DMS153 (cell line): ENCODE results near the gene WWOX.

Source experiments
- DNase-seq: peaks from one replicate; lab custom pipeline; 2025; lab: John Stamatoyannopoulos, UW

The WWOX gene

DNA sequence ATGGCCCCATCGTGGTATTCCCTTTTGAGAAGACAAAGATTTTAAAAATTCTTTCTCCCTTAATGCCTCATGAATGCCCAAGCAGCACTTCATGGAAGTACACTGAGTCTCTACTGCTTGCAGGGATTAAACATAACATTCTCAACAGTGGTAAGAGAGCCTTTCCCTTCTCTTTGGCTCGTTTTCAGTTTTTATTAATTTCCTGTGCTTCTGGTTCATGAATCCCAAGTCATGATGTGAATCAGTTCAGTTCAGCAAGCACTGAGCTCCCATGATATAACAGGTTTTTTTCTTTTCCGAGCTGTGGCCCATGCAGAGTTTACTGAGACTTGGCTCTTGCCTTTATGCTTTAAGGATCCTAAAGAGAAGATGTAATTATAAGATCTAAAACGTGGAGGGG lies 175.3 kb downstream of the WWOX start:
- no peak for DNase-seq

DNA sequence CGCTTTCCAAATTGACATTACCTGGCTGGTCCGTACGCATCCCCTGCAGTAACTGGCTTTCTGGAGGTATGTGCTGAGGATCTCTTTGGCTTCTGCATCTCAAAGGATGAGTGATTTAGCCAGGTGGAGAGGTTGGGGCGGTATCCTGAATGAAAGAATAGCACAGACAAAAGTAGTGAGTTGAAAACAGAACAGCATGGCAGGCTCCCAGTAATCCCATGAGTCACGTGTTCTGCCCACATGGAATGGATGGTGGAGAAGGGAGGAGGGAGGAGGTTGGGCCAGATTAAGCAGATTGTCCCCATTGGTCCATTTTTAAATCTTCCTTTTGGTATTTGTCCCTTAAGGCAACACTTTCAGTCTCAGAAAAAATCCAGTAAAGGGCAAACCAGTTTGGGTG lies 176.0 kb downstream of the WWOX start:
- no peak for DNase-seq

DNA sequence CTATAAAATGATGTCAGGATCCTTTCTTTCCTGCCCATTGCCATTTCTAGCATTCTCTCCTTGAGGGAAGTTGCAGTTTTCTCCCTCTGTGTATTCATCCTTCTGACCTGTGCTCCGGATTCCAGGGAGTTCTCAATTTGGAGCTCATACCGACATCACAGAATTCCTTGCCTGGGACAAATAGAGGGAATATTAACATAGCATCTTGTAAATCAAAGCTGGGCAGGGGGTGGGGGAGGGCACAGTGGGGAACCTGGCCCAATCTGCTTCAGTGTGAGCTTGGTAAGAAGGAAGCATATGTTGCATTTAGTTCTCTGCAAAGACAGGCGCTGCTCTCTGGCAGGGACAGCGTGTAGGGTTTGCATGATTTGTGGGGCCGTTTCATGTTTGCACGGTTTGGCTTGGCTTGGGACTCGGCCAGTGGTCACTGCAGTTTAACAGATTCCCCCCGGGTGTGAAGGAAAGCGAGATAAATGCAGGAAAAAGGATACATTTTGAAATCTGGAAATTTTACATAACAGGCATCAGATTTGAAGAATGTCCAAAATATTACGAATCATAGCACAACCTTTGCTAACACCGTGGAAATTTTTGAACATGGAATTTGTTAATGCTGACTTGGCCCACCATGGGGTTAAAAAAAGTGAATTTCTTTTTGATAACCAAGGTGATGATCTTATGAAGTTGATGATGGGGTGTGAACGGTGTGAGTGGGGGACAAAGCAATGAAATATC lies 178.0 kb downstream of the WWOX start:
- DNase-seq = no peak

DNA sequence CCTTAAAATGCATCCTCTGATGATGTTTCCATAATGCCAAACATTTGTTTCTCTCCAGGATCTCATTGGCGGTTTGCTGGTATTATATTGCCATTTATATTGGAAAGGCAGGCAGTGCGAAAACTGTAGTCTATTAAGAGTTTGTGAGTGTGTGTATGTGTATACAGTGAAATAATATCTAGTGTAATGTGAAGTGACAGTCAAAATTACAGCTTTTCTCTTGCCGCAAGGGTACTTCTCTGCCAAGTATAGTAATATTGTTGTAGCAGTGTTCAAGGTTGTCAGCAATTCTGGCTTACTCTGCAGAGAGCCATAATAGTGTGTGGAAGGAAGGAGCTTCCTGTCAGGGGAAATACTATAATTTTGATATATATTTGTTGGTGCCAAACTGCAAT lies 178.6 kb downstream of the WWOX start:
- DNase-seq = no peak

DNA sequence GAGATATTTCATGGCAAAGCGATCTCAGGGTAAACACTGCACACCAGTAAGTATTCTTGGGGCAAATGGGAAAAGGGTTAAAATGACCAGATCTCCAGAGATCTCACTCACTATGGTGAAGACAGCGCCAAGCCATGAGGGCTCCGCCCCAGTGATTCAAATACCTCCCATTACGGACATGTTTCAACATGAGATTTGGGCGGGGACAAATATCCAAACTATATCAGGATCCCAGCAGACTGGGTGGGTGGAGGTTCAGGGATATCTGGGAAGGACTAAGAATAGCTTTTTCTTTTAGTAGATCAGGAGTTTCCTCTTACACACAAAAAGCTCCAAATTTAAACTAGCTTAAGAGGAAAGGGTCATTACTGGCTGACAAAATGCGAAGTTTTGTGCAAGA lies 181.7 kb downstream of the WWOX start:
- DNase-seq = no peak

DNA sequence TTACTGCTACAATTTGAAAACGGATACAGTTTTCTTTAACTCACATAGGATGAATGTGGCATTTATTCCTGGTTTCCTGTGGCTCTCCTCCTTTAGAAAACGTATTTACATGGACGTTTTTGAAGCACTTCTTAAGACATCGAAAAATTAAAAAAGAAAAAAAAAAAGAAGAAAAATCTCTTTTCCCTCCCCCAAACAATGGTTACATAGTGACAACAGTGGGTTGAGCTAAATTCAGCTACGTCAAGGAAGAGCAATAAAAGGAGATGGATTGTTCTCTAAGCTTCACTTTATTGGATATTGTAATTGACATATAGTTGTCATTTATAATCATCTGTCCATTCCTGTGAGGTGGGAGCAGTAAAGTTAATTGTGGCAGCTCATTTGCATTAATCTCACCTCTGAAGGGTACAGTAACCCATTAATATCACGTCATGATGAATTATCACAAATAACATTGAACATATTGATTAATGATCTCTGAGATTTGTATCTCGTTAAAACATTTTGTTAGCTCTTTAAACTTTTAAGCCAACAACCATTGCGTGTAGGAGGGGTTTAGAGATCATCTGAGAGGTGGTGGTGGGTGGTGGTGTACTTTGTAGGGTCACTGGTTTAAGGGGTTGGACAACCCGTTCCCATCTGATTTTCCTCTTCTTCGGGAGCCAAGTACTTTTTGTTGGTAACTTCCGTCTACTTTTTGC lies 184.2 kb downstream of the WWOX start:
- DNase-seq = no peak

DNA sequence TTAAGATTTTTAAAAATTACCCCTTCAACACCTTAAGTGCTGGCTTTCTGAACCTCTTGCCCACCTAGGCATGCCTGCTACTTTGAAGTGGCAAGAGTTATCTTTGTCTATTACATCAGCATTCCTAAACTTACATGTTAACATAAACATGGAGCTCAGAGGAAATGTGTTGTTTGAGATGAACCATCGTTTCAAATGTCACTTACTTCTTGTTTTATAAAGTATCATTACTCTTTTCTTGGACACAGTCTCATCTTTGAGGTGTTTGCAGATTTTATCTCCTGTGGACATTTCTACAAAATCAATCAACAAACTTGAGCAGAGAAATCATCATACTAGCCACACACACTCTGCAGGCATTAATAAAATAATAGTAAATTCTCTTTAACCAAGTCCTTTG lies 184.9 kb downstream of the WWOX start:
- DNase-seq = no peak

DNA sequence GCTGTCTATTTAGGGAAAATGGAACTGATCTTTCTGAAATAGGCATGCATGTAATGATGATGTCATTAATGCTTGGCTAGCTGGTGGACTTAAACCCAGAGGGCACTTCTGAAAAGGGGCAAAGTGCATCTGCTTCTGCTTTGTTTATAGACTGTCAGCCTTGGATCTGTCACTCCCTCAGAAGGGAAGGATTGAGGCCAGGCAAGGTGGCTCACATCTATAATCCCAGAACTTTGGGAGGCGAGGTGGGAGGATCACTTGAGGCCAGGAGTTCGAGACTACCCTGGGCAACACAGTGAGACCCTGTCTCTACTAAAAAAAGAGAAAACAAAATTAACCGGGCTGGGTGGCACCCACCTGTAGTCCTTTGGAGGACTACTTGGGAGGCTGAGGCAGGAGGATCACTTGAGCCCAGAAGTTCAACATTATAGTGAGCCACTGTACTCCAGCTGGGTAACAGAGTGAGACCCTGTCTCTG lies 185.5 kb downstream of the WWOX start:
- no peak for DNase-seq

DNA sequence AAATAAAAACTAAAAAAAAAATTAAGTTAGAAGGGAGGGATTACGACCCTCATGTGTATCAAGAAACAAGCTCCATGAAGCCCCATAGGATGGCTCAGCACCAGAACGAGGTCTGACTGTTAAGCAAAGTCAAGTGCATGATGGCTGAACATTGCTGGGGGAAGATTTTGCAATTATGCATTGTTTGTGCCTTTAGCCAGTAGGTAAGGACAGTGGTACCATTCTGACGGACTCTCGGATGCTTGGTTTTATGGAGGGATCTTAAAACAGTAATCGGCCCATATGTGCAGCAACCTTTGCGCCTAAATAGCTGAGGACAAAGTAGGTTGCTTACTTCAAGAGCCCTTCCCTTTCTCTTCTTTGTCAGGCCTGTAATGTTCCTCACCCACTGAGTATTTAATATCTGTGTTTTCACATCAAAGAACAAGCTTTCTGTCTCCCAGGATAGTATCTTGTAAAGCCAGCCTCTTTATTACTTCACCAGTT lies 186.0 kb downstream of the WWOX start:
- DNase-seq = no peak

DNA sequence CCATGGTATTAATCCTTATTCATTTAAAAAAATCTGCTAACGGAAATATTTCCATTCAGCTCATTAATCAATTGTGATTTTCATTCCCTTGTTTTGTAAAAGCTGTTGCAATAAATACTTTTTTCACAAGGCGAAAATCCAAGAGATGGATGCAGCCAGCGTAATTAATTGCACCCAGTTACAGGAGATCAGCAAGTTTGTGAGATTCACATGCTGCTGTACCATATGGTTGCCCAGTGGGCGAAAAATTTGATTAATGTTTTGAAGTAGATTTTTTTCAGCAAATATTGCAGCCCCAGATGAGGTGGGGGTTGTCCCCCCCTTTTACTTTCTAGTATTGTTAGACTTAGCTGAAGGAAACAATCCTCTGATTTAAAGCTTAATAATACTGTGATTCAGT lies 186.6 kb downstream of the WWOX start:
- no peak for DNase-seq

DNA sequence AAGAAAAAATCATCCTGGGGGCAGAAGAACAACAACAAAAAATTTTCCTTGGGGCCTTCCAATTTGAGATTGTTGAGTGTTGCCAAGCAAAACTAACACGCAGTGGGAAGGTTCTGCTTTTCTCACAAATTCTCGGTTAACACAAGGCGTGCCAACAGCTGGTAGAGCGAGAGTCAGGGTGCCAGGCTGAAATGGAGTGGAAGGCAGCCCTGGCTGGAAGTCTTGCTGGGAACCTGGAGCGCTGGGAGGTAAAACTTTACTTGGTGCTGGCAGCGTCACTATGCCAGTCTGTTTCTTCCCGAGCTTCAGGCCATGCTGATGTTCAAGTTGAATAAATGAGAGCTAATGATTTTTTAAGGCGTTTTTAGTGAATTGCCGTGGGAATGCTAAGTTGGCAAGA lies 189.4 kb downstream of the WWOX start:
- no peak for DNase-seq

DNA sequence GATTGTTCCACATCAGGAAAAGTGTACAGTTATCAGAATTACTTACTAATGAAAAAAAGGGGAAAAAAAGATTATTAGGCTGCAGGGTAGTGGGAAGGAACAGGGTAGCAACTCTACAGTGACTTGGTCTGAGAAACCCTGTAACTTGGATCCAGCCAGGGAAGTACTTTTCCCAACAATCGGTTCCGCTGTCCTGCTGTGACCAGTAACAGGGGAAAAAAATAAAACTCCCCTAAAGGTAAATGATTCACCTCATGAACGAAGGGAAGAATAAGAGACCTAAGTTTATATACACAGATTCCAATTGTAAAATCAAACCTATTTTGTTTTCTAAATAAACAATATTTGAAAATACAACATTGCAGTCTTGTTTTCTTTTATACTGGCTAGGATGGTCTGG lies 189.9 kb downstream of the WWOX start:
- DNase-seq = no peak

DNA sequence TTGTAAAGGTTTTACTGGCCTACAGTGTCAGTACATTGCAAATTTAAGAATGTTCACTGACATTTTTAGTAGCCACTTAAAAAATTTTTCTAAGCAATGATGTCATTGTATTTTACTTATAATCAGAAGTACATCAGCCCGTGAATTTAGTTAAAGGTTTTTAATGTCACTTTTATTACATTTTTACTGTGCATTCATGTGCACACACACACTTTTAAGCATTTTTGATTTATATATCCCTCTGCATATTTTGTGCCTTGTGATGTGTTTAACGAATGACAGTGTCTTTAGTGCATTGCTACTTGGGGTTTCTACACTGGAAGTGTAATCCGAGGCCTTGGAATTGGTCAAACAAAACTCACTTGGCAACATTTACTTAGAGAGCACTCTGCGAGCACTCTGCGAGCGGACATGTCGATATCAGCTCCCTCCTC lies 190.4 kb downstream of the WWOX start:
- no peak for DNase-seq

DNA sequence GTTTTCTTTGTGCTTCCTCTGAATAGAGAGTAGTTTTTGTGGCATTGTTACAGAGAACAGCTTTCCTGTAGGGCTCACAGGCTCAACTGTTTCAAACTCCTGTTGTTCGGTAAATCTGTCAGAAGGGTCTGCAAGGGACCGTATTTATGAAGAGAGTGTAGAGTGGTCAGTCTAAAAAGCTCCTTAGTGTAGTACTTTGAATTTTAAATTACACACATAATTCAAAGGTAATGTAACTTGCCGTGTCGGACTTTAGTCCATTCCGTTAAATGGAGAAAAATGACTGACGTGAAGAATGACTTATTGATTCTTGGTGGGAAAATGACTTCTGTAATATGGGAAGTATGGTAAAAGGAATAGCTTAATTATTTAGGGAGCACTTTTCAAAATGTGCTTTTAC lies 190.9 kb downstream of the WWOX start:
- DNase-seq = no peak

DNA sequence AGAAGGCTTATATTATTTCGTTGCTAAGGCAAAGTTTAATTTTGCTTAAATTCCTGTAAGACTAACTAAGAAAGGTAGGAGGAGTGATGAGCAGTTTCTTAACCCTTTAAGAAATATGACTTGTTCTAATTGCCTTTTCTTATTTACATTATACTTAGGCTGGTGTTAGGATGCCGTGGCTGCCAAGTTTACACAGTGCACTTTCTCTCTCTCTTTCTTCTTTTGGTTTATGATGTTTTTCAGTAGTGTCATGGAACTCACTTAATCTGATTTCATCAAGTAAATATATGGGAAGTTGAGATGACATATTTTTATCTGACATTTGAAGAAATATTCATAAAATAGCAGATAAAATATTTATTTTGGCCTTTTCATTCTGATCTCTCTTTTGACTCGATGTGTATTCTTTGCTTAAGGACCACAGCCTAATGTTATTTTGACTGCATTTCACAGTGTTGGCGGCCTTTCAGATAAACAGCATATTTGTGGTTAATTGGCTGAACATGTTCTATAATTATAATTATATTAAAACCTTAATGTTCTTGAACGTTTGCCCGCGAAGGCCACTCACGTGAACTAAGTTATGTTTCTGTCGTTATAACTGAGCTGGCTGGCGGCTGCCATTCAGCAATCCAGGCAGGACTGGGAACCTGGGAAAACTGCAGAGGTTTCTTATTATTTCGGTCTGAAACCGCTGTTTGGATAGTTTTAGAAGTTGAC lies 191.6 kb downstream of the WWOX start:
- no peak for DNase-seq

DNA sequence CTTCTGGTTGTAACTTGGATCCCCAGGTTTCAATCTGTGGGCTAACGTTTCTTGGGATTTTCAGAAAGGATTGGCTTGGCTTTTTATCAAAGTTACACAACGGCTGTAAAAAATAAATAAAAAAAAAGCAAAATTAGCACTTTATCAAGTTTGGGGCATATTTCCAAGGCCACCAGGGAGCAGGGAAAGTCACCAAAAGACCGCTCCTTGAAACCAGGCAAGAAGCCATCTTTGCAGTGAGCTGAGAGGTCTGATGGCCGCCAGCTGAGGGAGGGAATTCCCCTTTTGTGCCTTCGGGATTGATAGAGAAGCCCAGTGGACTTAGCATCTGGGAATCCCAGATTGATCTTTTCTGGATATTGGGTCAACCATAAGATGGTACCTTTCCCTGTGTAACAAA lies 192.2 kb downstream of the WWOX start:
- DNase-seq = no peak

DNA sequence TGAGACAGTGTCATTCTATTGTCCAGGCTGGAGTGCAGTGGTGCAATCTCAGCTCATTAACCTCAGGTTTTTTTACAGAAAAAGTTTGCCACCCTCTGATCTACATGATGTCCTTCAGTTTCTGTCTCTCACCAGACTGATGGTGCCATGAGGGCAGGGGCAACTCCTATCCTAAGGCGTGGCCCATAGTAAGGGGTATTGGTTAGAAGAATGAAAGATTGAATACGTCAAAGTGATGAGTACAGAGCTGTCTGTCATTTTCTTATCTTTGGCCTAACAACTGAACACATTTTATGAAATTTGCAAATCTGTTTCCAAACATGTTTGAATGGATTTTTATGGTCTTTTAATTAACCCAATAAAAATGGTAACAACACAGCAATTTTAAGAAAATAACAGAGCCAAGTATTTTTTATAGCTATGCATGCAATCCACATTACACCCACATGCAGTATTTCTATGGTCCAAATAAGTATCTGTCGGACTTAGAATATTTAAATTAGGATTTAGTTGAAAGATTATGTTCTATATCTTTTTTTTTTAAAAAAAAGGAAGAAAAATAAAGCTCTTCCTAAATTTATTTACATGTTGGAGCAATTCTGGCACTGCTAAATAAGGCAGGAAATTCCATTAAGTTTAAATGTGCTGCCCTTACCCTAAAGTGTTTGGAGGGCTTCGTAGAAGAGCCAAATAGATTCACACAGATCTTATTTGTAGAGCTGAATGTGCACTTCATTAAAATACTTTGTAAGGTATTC lies 192.8 kb downstream of the WWOX start:
- no peak for DNase-seq

DNA sequence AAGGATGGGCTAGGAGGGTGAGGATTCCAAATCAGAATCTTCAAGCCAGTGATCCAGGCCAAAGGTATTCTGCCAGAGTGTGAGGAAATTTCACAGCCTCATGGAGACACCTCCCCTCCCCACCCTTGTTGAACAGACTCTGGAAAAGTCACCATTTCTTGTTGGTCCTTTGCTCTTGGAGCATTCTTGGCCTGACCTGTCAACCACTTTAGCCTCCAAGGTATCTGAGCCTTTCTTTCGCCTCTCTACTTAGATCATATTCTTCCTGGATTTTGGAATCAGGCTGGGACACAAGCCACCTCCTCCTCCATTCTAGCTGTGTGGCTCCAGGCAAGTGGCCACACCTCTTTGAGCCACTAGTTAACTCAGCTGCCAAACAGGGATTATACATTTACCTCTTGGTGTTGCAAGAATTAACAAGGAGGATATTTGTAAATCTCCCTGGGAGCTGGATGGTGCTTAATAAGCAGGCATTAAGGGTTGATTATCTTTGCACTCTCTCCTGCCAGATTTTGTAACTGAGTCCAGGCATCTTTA lies 193.5 kb downstream of the WWOX start:
- DNase-seq = peak; percentile 7

DNA sequence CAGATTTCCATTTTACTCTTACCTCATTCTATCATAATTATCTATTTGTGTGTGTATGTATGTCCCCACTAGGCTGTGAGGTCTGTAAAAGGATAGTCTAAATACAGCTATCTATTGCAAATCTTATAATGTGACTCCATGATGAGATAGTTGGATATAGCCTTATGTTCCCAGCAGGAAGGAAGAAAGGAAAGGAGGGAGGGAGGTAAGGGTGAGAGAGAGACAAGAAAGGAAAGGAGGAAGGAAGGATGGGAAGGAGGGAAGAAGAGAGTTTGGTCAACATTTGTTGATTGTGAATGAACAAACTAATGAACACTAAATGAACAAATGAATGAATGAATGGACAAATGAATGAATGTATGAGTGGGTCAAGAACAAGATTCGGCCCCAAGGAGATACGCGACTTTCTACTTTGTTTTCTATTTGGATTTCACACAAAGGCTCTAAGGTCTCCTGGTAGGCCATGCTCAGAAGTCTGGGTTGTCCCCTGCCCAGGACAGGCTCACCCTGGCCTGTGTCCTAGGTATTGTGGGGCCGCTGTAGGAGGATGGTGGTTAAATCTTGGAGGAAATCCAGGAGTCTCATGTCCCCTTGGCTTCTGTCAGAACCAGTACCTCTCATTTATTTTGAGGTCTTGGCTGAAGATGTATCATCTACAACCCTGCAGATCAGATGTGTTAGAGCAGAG lies 195.2 kb downstream of the WWOX start:
- no peak for DNase-seq

DNA sequence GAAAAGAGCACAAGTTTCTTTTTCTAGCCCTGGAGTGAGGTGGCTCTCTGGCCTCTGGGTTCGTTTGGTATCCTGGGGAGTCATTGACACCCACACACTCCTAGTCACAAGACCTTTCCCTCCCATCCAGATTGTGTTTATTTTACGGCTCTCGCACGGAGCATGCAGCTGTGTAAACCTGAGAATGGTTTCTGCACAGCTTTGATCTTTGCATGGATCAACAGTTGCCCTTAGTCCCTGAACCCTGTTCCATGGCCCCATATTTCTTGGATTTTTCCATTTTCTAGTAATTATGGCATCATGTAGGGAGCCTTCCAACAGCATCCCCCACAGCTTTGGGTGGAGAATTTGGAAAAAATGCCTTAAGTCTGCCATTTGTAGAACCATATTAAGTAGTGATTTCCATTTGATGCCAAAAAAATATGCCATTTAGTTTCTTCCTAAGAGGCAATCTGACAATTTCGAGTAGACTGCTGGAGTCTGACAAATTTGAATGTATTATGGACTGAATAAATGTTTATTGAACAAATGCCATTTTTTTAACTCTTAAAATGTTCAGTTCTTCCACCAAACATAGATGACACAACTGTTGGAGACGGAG lies 197.7 kb downstream of the WWOX start:
- DNase-seq = peak; percentile 87

DNA sequence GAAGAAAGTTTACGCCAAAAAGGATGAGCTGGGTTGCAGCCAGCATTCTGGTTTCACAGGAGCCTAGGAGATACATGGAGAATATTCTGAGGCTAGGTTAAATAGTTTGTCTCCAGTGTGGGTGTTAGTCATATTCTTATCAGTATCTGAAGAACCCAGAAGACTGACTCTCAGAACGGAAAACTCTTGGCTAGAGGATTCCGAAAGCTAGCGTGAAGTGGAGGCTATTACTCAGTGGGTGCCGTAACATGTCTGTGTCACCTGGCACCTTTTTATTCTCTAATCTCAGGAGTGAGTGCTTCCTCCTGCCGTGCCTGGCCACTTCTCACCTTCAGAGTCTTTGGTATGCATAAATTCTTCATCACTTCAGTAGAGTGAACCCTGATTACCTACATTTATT lies 199.5 kb downstream of the WWOX start:
- no peak for DNase-seq
